OCI-LY7 (cell line): ENCODE results near the gene B3GALT5. TPM values are rescaled to one million over a fixed set of nuclear protein-coding genes. Genes with fewer than 3 reads are reported as not detected.
"Not testable (repeated sequence)": the region's sequence is repeated elsewhere in the genome, so short reads cannot be mapped to it uniquely, and the experiment has no call there.

Experiments
- BruUV-seq: library from RNA; stranded (reverse); fragments of 400-500 nt; replicated peaks from 2 replicates; lab custom pipeline; 2021; lab: Mats Ljungman, UMichigan
- CTCF ChIA-PET: fragments of 300-600 bp; sonication (Branson Sonifier 250); formaldehyde crosslinking; loops from one replicate; lab custom pipeline; 2022; ENCODE audit warnings: antibody characterized with exemption; ENCODE audit not compliant: unreplicated experiment; lab: Charles Lee
- POLR2A ChIA-PET: fragments of 300-600 bp; sonication (Branson Sonifier 250); formaldehyde crosslinking; loops from one replicate; lab custom pipeline; 2022; ENCODE audit warnings: antibody characterized with exemption; lab: Charles Lee
- DNase-seq: peaks from one replicate; pipeline ENCODE4 v3.0.0-alpha.2; 2015; ENCODE audit warnings: low spot score
- H2AFZ ChIP-seq: fragments of 200-600 bp; sonication (generic), shearing (Covaris generic); 2 replicates; pipeline ENCODE4 v1.6.1; 2014; ENCODE audit warnings: mild to moderate bottlenecking, antibody characterized with exemption, low read length, moderate library complexity
- H3K27ac ChIP-seq: fragments of 200-600 bp; sonication (generic); 2 replicates; pipeline ENCODE4 v1.5.1; 2014; ENCODE audit warnings: mixed run types, low read depth, mild to moderate bottlenecking, moderate library complexity, low read length, inconsistent platforms; ENCODE audit not compliant: poor library complexity, severe bottlenecking
- H3K36me3 ChIP-seq: fragments of 200-600 bp; sonication (generic); 2 replicates; pipeline ENCODE4 v1.6.1; 2014; ENCODE audit warnings: mild to moderate bottlenecking, antibody characterized with exemption, low read length, moderate library complexity, mixed read lengths; ENCODE audit not compliant: insufficient read depth
- H3K4me1 ChIP-seq: fragments of 200-600 bp; sonication (generic); 2 replicates; pipeline ENCODE4 v1.5.1; 2014; ENCODE audit warnings: mild to moderate bottlenecking, low read length; ENCODE audit not compliant: insufficient read depth, poor library complexity, severe bottlenecking
- H3K4me2 ChIP-seq: fragments of 200-600 bp; sonication (generic); 2 replicates; pipeline ENCODE4 v1.6.1; 2014; ENCODE audit warnings: mild to moderate bottlenecking, low read length
- H3K4me3 ChIP-seq: fragments of 200-600 bp; sonication (generic); 2 replicates; pipeline ENCODE4 v1.5.1; 2014; ENCODE audit warnings: mild to moderate bottlenecking, low read depth, low read length; ENCODE audit not compliant: poor library complexity, severe bottlenecking
- H3K79me2 ChIP-seq: fragments of 200-600 bp; sonication (generic); 2 replicates; pipeline ENCODE4 v1.6.1; 2016; ENCODE audit warnings: low read depth, mild to moderate bottlenecking, low read length, moderate library complexity, mixed read lengths; ENCODE audit not compliant: insufficient read depth
- H3K9me2 ChIP-seq: fragments of 200-600 bp; sonication (generic); 2 replicates; pipeline ENCODE4 v1.6.1; 2016; ENCODE audit warnings: mild to moderate bottlenecking, low read length, mixed read lengths; ENCODE audit not compliant: insufficient read depth
- H3K9me3 ChIP-seq: fragments of 200-600 bp; sonication (generic); 2 replicates; pipeline ENCODE4 v1.6.1; 2014; ENCODE audit warnings: mild to moderate bottlenecking, mixed run types, low read length, mixed read lengths
- H4K20me1 ChIP-seq: fragments of 200-600 bp; sonication (generic); 2 replicates; pipeline ENCODE4 v1.6.1; 2014; ENCODE audit warnings: mild to moderate bottlenecking, antibody characterized with exemption, low read length, moderate library complexity, mixed read lengths; ENCODE audit not compliant: insufficient read depth
- EZH2phosphoT487 ChIP-seq: fragments of 200-600 bp; sonication (generic); IDR thresholded peaks from 2 replicates; pipeline ENCODE4 v1.6.1; 2018; ENCODE audit warnings: low read depth, borderline replicate concordance, mild to moderate bottlenecking, mixed run types, antibody characterized with exemption, low read length, moderate library complexity, mixed read lengths
- intact Hi-C: fragments of 100-400 bp; cut with micrococcal nuclease; formaldehyde crosslinking; loops from one replicate; pipeline ENCODE4 v1.10.0; 2022; ENCODE audit not compliant: unreplicated experiment
- total RNA-seq, 2 experiments: library from RNA; depleted of rRNA in 1 of 2; stranded (reverse); fragments of >200 nt in 1 of 2; shearing (Covaris generic) in 1 of 2; gene quantifications; 2 replicates each; pipeline ENCODE4 v1.2.3, GENCODE V29; 2014 to 2022
- TF ChIP-seq, protein P1 (sequence below): fragments of 200-600 bp; sonication (generic); conservative IDR thresholded peaks from 2 replicates; pipeline ENCODE4 v1.5.1; 2014; ENCODE audit warnings: mild to moderate bottlenecking, antibody characterized with exemption, low read length, moderate library complexity, mixed read lengths

B3GALT5 gene
- total RNA-seq, 2 experiments from 2014 or later = not detected

DNA sequence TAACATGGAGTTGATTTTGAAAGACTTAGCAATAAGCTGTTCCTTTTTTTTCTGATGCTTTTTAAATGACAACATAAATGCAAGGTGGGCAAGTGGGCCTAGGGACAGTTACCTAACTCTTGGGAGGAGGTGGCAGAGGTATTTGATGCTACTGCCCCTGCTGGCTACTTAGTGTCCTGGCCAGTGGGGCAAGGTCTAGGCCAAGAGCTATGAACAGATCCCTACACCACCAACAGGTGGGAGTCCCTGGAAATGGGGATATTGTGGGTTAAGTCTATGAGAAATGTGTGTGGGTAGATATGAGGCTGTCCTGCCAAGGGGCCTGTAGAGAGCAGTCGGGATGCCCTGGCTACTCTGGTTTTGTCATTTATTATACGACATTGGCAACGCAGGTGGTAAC lies 31.3 kb upstream of the B3GALT5 start:
- no peak for DNase-seq
- no peaks in the 10 kb centered on the region for H3K79me2 ChIP-seq
- no peak overlapping the region for H3K4me3 ChIP-seq
- CTCF ChIA-PET = no interaction called here
- TF ChIP-seq EZH2phosphoT487 = no peak
- TF ChIP-seq, protein P1, sequence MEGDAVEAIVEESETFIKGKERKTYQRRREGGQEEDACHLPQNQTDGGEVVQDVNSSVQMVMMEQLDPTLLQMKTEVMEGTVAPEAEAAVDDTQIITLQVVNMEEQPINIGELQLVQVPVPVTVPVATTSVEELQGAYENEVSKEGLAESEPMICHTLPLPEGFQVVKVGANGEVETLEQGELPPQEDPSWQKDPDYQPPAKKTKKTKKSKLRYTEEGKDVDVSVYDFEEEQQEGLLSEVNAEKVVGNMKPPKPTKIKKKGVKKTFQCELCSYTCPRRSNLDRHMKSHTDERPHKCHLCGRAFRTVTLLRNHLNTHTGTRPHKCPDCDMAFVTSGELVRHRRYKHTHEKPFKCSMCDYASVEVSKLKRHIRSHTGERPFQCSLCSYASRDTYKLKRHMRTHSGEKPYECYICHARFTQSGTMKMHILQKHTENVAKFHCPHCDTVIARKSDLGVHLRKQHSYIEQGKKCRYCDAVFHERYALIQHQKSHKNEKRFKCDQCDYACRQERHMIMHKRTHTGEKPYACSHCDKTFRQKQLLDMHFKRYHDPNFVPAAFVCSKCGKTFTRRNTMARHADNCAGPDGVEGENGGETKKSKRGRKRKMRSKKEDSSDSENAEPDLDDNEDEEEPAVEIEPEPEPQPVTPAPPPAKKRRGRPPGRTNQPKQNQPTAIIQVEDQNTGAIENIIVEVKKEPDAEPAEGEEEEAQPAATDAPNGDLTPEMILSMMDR = no peak
- no peaks in the 10 kb centered on the region for H3K36me3 ChIP-seq
- no peaks in the 10 kb centered on the region for H3K9me3 ChIP-seq
- H2AFZ ChIP-seq = no peak overlapping the region
- H4K20me1 ChIP-seq = no peaks in the 10 kb centered on the region
- BruUV-seq = no TSS peak
- POLR2A ChIA-PET = interaction anchor here (0.5 kb wide), 1 partner anchor 556 kb away, joined by 3 read pairs; no protein-coding TSS in a partner anchor
- no peaks in the 10 kb centered on the region for H3K4me1 ChIP-seq
- H3K9me2 ChIP-seq = no peaks in the 10 kb centered on the region
- H3K27ac ChIP-seq = no peak overlapping the region
- no peak overlapping the region for H3K4me2 ChIP-seq
- intact Hi-C loops = no loop called here

DNA sequence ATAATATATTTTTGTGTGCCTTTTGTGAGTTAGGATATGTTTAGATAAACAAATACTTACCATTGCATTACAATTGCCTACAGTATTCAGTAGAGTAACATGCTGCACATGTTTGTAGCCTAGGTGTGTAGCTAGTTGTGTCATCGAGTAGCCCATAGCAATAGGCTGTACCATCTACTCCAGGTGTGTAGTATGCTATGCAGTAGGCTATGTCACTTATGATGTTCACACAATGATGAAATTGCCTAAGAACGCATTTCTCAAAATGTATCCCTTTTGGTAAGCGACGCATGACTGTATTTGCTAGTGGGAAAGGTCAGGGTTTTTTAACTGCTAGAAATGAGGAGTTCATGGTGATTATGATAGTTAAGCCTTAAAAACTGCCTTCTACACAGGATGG lies 30.0 kb upstream of the B3GALT5 start:
- TF ChIP-seq EZH2phosphoT487 = no peak
- TF ChIP-seq, protein P1 = no peak
- BruUV-seq = no TSS peak
- H3K9me2 ChIP-seq = no peaks in the 10 kb centered on the region
- no peak overlapping the region for H2AFZ ChIP-seq
- DNase-seq = no peak
- no peak overlapping the region for H3K27ac ChIP-seq
- no peaks in the 10 kb centered on the region for H3K9me3 ChIP-seq
- ChIA-PET POLR2A (no interaction called here), CTCF (no interaction called here)
- no peaks in the 10 kb centered on the region for H3K4me1 ChIP-seq
- H3K4me2 ChIP-seq = no peak overlapping the region
- H3K4me3 ChIP-seq = no peak overlapping the region
- no peaks in the 10 kb centered on the region for H4K20me1 ChIP-seq
- intact Hi-C loops = no loop called here
- H3K79me2 ChIP-seq = no peaks in the 10 kb centered on the region
- no peaks in the 10 kb centered on the region for H3K36me3 ChIP-seq

DNA sequence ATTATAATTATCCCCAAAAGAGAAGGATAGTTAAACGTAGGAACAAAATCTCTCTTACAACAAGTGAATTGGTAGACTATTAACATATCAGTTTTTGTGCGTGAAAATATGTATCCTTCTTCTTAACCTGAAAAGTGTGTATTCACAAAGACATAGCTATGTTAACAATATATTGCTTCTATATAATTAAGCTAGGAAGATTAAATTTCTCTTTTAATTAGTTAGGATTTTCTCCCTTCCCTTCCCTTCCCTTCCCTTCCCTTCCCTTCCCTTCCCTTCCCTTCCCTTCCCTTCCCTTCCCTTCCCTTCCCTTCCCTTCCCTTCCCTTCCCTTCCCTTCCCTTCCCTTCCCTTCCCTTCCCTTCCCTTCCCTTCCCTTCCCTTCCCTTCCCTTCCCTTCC lies 29.2 kb upstream of the B3GALT5 start:
- H3K4me2 ChIP-seq, H3K79me2 ChIP-seq, H3K9me2 ChIP-seq, BruUV-seq, H3K4me1 ChIP-seq, H3K27ac ChIP-seq, H3K36me3 ChIP-seq, DNase-seq, CTCF ChIA-PET, H4K20me1 ChIP-seq, intact Hi-C loops, H3K9me3 ChIP-seq, H3K4me3 ChIP-seq, H2AFZ ChIP-seq: not testable (repeated sequence)
- POLR2A ChIA-PET = interaction anchor here (1.2 kb wide), 1 partner anchor 9 kb away, joined by 4 read pairs; no protein-coding TSS in a partner anchor
